ENCODE data around the gene DCT. TPM values are rescaled to one million over a fixed set of nuclear protein-coding genes. Genes with fewer than 3 reads are reported as not detected.

Gene DCT
- polyA plus RNA-seq, 1 of the 3 experiments (the other 2 are of a cell fraction): 0.03 TPM

DNA sequence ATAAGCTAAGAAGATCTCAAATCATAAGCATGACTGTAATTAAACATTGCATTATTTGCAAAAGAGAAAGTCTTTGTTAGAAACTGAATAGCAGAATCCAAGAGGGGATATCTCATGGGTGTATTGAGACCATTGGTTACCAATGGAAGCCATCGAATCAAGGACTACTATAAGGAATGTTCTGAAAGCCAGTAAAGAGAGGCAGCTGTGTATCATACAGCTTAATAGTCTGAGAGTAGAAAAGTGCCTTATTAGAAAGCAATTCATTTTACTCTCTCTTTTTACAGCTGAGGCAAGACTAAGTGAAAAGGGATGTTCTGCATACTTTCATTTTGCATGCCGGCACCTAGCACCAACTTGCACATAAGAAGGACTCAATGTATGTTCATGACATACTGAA is 7.6 kb upstream of the DCT start:
- no peaks in the 10 kb centered on the region for H3K36me3 ChIP-seq (replicated peaks in 1 of 2; ENCODE audit: control insufficient read depth in 1 of 2, insufficient read depth in 2 of 2, low read length in 1 of 2)
- POLR2A ChIA-PET: no interaction called here
- H3K4me3 ChIP-seq (ENCODE audit: low read depth in 2 of 2, low read length in 1 of 2): no peak overlapping the region
- no peaks in the 10 kb centered on the region for H3K9me3 ChIP-seq
- TF ChIP-seq REST (IDR thresholded peaks at IDR 0.05; ENCODE audit: low read depth, low read length): no peak
- TF ChIP-seq TAF1 (IDR thresholded peaks at IDR 0.05; ENCODE audit: borderline replicate concordance, low read depth, low read length): no peak
- no peak for TF ChIP-seq GABPA (IDR thresholded peaks at IDR 0.05; ENCODE audit: low read depth)
- no peak for TF ChIP-seq FOSL2 (IDR thresholded peaks at IDR 0.05; ENCODE audit: borderline replicate concordance, low read depth)
- TF ChIP-seq POLR2AphosphoS5 (IDR thresholded peaks at IDR 0.05; ENCODE audit: low read depth, low read length): no peak
- TF ChIP-seq NFIC (IDR thresholded peaks at IDR 0.05; ENCODE audit: borderline replicate concordance): no peak
- no peak for TF ChIP-seq EZH2phosphoT487 (IDR thresholded peaks at IDR 0.05; ENCODE audit: borderline replicate concordance, low read depth)
- TF ChIP-seq EP300 (IDR thresholded peaks at IDR 0.05; ENCODE audit: borderline replicate concordance in 1 of 2, low read depth in 1 of 2, low read length in 1 of 2): no peak
- no peak for TF ChIP-seq TCF12 (IDR thresholded peaks at IDR 0.05)
- TF ChIP-seq JUND (IDR thresholded peaks at IDR 0.05): no peak
- TF ChIP-seq NRF1 (IDR thresholded peaks at IDR 0.05; ENCODE audit: low read depth, low read length): no peak
- no peak for TF ChIP-seq CTCF (IDR thresholded peaks at IDR 0.05)
- no peak for TF ChIP-seq CHD2 (IDR thresholded peaks at IDR 0.05; ENCODE audit: low read length, partially characterized antibody)
- no peak for TF ChIP-seq USF1 (IDR thresholded peaks at IDR 0.05; ENCODE audit: borderline replicate concordance, low read depth)
- no peak for TF ChIP-seq YY1 (IDR thresholded peaks at IDR 0.05; ENCODE audit: low read depth)
- TF ChIP-seq RXRA (IDR thresholded peaks at IDR 0.05; ENCODE audit: borderline replicate concordance, low read depth): no peak
- no peak for TF ChIP-seq RCOR1 (IDR thresholded peaks at IDR 0.05; ENCODE audit: low read length)
- TF ChIP-seq RFX5 (IDR thresholded peaks at IDR 0.05; ENCODE audit: low read length): no peak
- no peak for TF ChIP-seq ZBTB33 (IDR thresholded peaks at IDR 0.05; ENCODE audit: borderline replicate concordance, low read depth)
- TF ChIP-seq PBX3 (IDR thresholded peaks at IDR 0.05): no peak
- DNase-seq: no peak
- no peaks in the 10 kb centered on the region for H3K9me2 ChIP-seq
- CTCF ChIA-PET: interaction anchor here (0.6 to 1.5 kb wide), 2 partner anchors 130 to 270 kb away, joined by 3 read pairs; no protein-coding TSS in a partner anchor
- H3K9ac ChIP-seq: no peak overlapping the region
- H3K79me2 ChIP-seq (ENCODE audit: insufficient read depth): no peaks in the 10 kb centered on the region
- no peak overlapping the region for H3K4me2 ChIP-seq
- no peak overlapping the region for H3K27ac ChIP-seq (ENCODE audit: low read depth in 2 of 2, low read length in 1 of 2)
- no peaks in the 10 kb centered on the region for H3K4me1 ChIP-seq (ENCODE audit: control insufficient read depth in 1 of 2, insufficient read depth in 2 of 2, low read depth in 1 of 2, low read length in 1 of 2)
- 78% methylated on average over 2 of the region's 2 CpGs for WGBS (ENCODE audit: low lambda C conversion rate)
- H3K27me3 ChIP-seq (ENCODE audit: insufficient read depth): no peaks in the 10 kb centered on the region
- no peaks in the 10 kb centered on the region for H3F3A ChIP-seq (replicated peaks; ENCODE audit: insufficient read depth)
- H4K20me1 ChIP-seq (ENCODE audit: insufficient read depth): no peaks in the 10 kb centered on the region
- no peak overlapping the region for H2AFZ ChIP-seq (ENCODE audit: low read depth)

All from SK-N-SH (cell line).